Thoracic aorta (tissue), 2 donors: Measurements from ENCODE around the gene KCNJ11. TPM values are rescaled to one million over a fixed set of nuclear protein-coding genes. Genes with fewer than 3 reads are reported as not detected.

Experiments used
- ATAC-seq: fragments of 150-250 bp; one replicate; pipeline ENCODE4 v1.8.0; 2017; ENCODE audit warnings: low read depth; ENCODE audit not compliant: insufficient number of reproducible peaks, low FRiP score
- DNase-seq: peaks from one replicate; pipeline ENCODE4 v3.0.0-alpha.2; 2020; ENCODE audit warnings: low spot score
- H3K27ac ChIP-seq, 2 donors: fragments of 200-600 bp; sonication (generic); 1 replicate in 1 of 2; 2 replicates in 1 of 2; pipeline ENCODE4 v1.5.1; 2016; ENCODE audit warnings: mild to moderate bottlenecking in 2 of 2, moderate library complexity in 2 of 2
- H3K27me3 ChIP-seq: fragments of 200-600 bp; sonication (generic); replicated peaks from 2 replicates; pipeline ENCODE4 v1.6.0; 2016; ENCODE audit warnings: mild to moderate bottlenecking; ENCODE audit not compliant: insufficient read depth
- H3K36me3 ChIP-seq: fragments of 200-600 bp; sonication (generic); one replicate; pipeline ENCODE4 v1.5.1; 2016
- H3K4me1 ChIP-seq, 2 donors: fragments of 200-600 bp; sonication (generic); 1 replicate in 1 of 2; 2 replicates in 1 of 2; pipeline versions ENCODE4 v1.5.1 to v1.6.0; 2016; ENCODE audit warnings: low read depth in 2 of 2, mild to moderate bottlenecking in 1 of 2; ENCODE audit not compliant: control insufficient read depth in 1 of 2
- H3K4me3 ChIP-seq: fragments of 200-600 bp; sonication (generic); 2 replicates; pipeline ENCODE4 v1.5.1; 2016; ENCODE audit warnings: mild to moderate bottlenecking
- H3K9me3 ChIP-seq: fragments of 200-600 bp; sonication (generic); 2 replicates; pipeline ENCODE4 v1.5.1; 2016
- CTCF ChIP-seq: fragments of 200-600 bp; sonication (generic); IDR thresholded peaks from one replicate; pipeline ENCODE4 v1.5.1; 2019; ENCODE audit warnings: antibody characterized with exemption
- total RNA-seq, 2 donors: library from RNA; depleted of rRNA; stranded (reverse); fragments of >200 nt; gene quantifications; one replicate each; pipeline versions ENCODE4 v1.1.0 to v1.2.3, GENCODE V29; 2016

The KCNJ11 gene
- total RNA-seq, 2 donors from 2014 or later: 2.5 to 2.7 TPM

- peak; percentile 80 for TF ChIP-seq CTCF
- no peak overlapping the region for H3K27ac ChIP-seq
- no peak for ATAC-seq
- H3K27me3 ChIP-seq: no peaks in the 10 kb centered on the region
- no peaks in the 10 kb centered on the region for H3K36me3 ChIP-seq
- H3K4me3 ChIP-seq: peak overlapping the region; percentile 68
- H3K4me1 ChIP-seq: peaks cover 4 to 16% of the 10 kb centered on the region in 2 donors
- no peaks in the 10 kb centered on the region for H3K9me3 ChIP-seq
- DNase-seq: peak; percentile 43
These were observed 925 bp upstream of the KCNJ11 start for GRCh38 chr11:17389211-17389956.

- H3K9me3 ChIP-seq: no peaks in the 10 kb centered on the region
- peaks cover 4 to 16% of the 10 kb centered on the region in 2 donors for H3K4me1 ChIP-seq
- ATAC-seq: no peak
- no peaks in the 10 kb centered on the region for H3K27me3 ChIP-seq
- H3K36me3 ChIP-seq: no peaks in the 10 kb centered on the region
- no peak for DNase-seq
- H3K4me3 ChIP-seq: no peak overlapping the region
- no peak overlapping the region for H3K27ac ChIP-seq
- no peak for TF ChIP-seq CTCF
These were observed 648 bp downstream of the KCNJ11 start for GRCh38 chr11:17387811-17388210.

GRCh38 chr11:17387254-17387653 is 1.2 kb downstream of the KCNJ11 start:
- no peak for TF ChIP-seq CTCF
- H3K4me3 ChIP-seq: no peak overlapping the region
- H3K4me1 ChIP-seq: peaks cover 4 to 16% of the 10 kb centered on the region in 2 donors
- H3K27ac ChIP-seq: no peak overlapping the region
- no peaks in the 10 kb centered on the region for H3K27me3 ChIP-seq
- H3K36me3 ChIP-seq: no peaks in the 10 kb centered on the region
- ATAC-seq: no peak
- no peaks in the 10 kb centered on the region for H3K9me3 ChIP-seq
- DNase-seq: no peak

- peak; percentile 77 for TF ChIP-seq CTCF
- Histone ChIP-seq H3K4me3 (peak overlapping the region; percentile 54), H3K9me3 (no peaks in the 10 kb centered on the region), H3K4me1 (peaks cover 4 to 16% of the 10 kb centered on the region in 2 donors), H3K27me3 (no peaks in the 10 kb centered on the region), H3K36me3 (no peaks in the 10 kb centered on the region), H3K27ac (peak overlapping the region; percentile 71)
- peak; percentile 28 for DNase-seq
- ATAC-seq: peak; percentile 74
These were observed 2.0 kb downstream of the KCNJ11 start for GRCh38 chr11:17386331-17387084.

GRCh38 chr11:17385926-17386325 is 2.5 kb downstream of the KCNJ11 start:
- Histone ChIP-seq H3K4me3 (peak overlapping the region; percentile 54), H3K27ac (peak overlapping the region; percentile 71), H3K4me1 (peaks cover 4 to 16% of the 10 kb centered on the region in 2 donors)

More at GRCh38 chr11:17385926-17386325, 2.5 kb downstream of the KCNJ11 start:
- H3K36me3 ChIP-seq: no peaks in the 10 kb centered on the region
- no peaks in the 10 kb centered on the region for H3K27me3 ChIP-seq
- no peak for DNase-seq
- TF ChIP-seq CTCF: no peak
- H3K9me3 ChIP-seq: no peaks in the 10 kb centered on the region
- no peak for ATAC-seq
